BJ (cell line): ENCODE data around the gene USP37. TPM values are rescaled to one million over a fixed set of nuclear protein-coding genes. Genes with fewer than 3 reads are reported as not detected.

Source experiments
- CTCF ChIA-PET: fragments of 350-600 bp; formaldehyde crosslinking; extraction: SDS; loops from one replicate; lab custom pipeline; 2021; ENCODE audit warnings: antibody characterized with exemption, inconsistent platforms; lab: Yijun Ruan, JAX
- POLR2A ChIA-PET: fragments of 300-600 bp; sonication (Branson Sonifier 250); formaldehyde crosslinking; extraction: SDS; loops from one replicate; lab custom pipeline; 2021; ENCODE audit warnings: antibody characterized with exemption; lab: Charles Lee
- DNase-seq: peaks from one replicate; pipeline ENCODE4 v3.0.0-alpha.2; 2011; ENCODE audit warnings: low read depth
- H3K27me3 ChIP-seq: 2 replicates; pipeline ENCODE4 v1.6.0; 2011; ENCODE audit warnings: low read length; ENCODE audit not compliant: control insufficient read depth, insufficient read depth
- H3K36me3 ChIP-seq: 2 replicates; pipeline ENCODE4 v1.5.1; 2011; ENCODE audit warnings: low read length; ENCODE audit not compliant: control insufficient read depth, insufficient read depth
- H3K4me3 ChIP-seq: 2 replicates; pipeline ENCODE4 v1.5.1; 2011; ENCODE audit warnings: low read depth, mild to moderate bottlenecking, control low read depth, low read length
- CTCF ChIP-seq: IDR thresholded peaks from 2 replicates; pipeline ENCODE4 v1.5.1; 2011; ENCODE audit warnings: low read depth, mild to moderate bottlenecking, control low read depth, inconsistent platforms, low read length, moderate library complexity; ENCODE audit not compliant: insufficient read depth
- polyA plus RNA-seq: library from polyadenylated mRNA; depleted of rRNA; stranded (reverse); fragments of >200 nt; gene quantifications from 2 replicates; pipeline ENCODE4 v1.2.3, GENCODE V29; 2011

Gene USP37
- polyA plus RNA-seq, 1 experiment: 1.9 TPM

GRCh38 chr2:218471036-218471435, 97.1 kb downstream of the USP37 start:
- no peaks in the 10 kb centered on the region for H3K36me3 ChIP-seq
- H3K4me3 ChIP-seq: no peak overlapping the region
- DNase-seq: no peak
- no peak for TF ChIP-seq CTCF
- ChIA-PET POLR2A (no interaction called here), CTCF (interaction anchor here (0.6 to 1.3 kb wide), 6 partner anchors 30 to 386 kb away, joined by 3 to 4 read pairs (median 3); no protein-coding TSS in a partner anchor)
- H3K27me3 ChIP-seq: no peaks in the 10 kb centered on the region

- CTCF ChIA-PET: interaction anchor here (0.6 to 1.3 kb wide), 5 partner anchors 31 to 385 kb away, joined by 3 to 4 read pairs (median 3); no protein-coding TSS in a partner anchor
- Histone ChIP-seq H3K4me3 (no peak overlapping the region), H3K36me3 (no peaks in the 10 kb centered on the region), H3K27me3 (no peaks in the 10 kb centered on the region)
- POLR2A ChIA-PET: no interaction called here
- TF ChIP-seq CTCF: no peak
- DNase-seq: no peak
Measured at GRCh38 chr2:218470448-218470847, 97.7 kb downstream of the USP37 start.

- POLR2A ChIA-PET: no interaction called here
- H3K36me3 ChIP-seq: no peaks in the 10 kb centered on the region
- CTCF ChIA-PET: interaction anchor here (0.7 to 3.3 kb wide), 17 partner anchors 10 to 296 kb away, joined by 3 to 20 read pairs (median 4); partner anchors contain the start of genes TMBIM1 and VIL1
Measured at GRCh38 chr2:218465987-218466633, 102.0 kb downstream of the USP37 start.

GRCh38 chr2:218458598-218458997, 109.6 kb downstream of the USP37 start:
- DNase-seq: no peak
- ChIA-PET CTCF (no interaction called here), POLR2A (no interaction called here)
- peaks cover 5% of the 10 kb centered on the region for H3K36me3 ChIP-seq
- H3K27me3 ChIP-seq: no peaks in the 10 kb centered on the region
- no peak for TF ChIP-seq CTCF
- H3K4me3 ChIP-seq: no peak overlapping the region

More at GRCh38 chr2:218465987-218466633, 102.0 kb downstream of the USP37 start:
- no peak overlapping the region for H3K4me3 ChIP-seq
- no peaks in the 10 kb centered on the region for H3K27me3 ChIP-seq
- peak; percentile 5 for DNase-seq
- TF ChIP-seq CTCF: peak; percentile 40

GRCh38 chr2:218456849-218457248, 111.3 kb downstream of the USP37 start:
- H3K27me3 ChIP-seq: no peaks in the 10 kb centered on the region
- H3K4me3 ChIP-seq: no peak overlapping the region
- DNase-seq: no peak
- ChIA-PET CTCF (interaction anchor here (2.1 kb wide), 1 partner anchor 9 kb away, joined by 9 read pairs; no protein-coding TSS in a partner anchor), POLR2A (interaction anchor here (0.5 kb wide), 1 partner anchor 13 kb away, joined by 3 read pairs; no protein-coding TSS in a partner anchor)
- TF ChIP-seq CTCF: no peak
- H3K36me3 ChIP-seq: peaks cover 5% of the 10 kb centered on the region
